Transverse colon (tissue), 3 donors: Measurements from ENCODE around the gene SYCE3.

Source experiments
- CTCF ChIP-seq, 5 experiments: fragments of 200-600 bp in 3 of 5; fragments of 450-650 bp in 2 of 5; sonication (generic) in 3 of 5; IDR thresholded peaks; 1 replicate in 2 of 5; 2 replicates in 3 of 5; pipeline ENCODE4 v1.5.1; 2016 to 2017; ENCODE audit warnings: antibody characterized with exemption in 5 of 5, inconsistent platforms in 3 of 5, mild to moderate bottlenecking in 2 of 5, moderate library complexity in 1 of 5
- EP300 ChIP-seq: sonication (generic); formaldehyde crosslinking; IDR thresholded peaks from one replicate; pipeline ENCODE4 v1.6.1; 2017; ENCODE audit warnings: antibody characterized with exemption, low read depth
- POLR2A ChIP-seq: fragments of 450-650 bp; IDR thresholded peaks from one replicate; pipeline ENCODE4 v1.6.1; 2016; ENCODE audit warnings: antibody characterized with exemption, mild to moderate bottlenecking, moderate library complexity

- TF ChIP-seq CTCF (IDR thresholded peaks at IDR 0.05) = no peak
- TF ChIP-seq POLR2A = no peak
- TF ChIP-seq EP300 = no peak
Measured at GRCh38 chr22:50524676-50525103, 38.0 kb downstream of the SYCE3 start.
